ENCODE measurements around the gene CFAP20DC. TPM values are rescaled to one million over a fixed set of nuclear protein-coding genes. Genes with fewer than 3 reads are reported as not detected.

The CFAP20DC gene
- total and polyA plus RNA-seq, 10 of the 15 experiments (the other 5 are each of a cell fraction or from before 2014, with no cell fraction given): 0.53 to 11.6 (median 2.0) TPM

GRCh38 chr3:58924578-58924977 lies 125.2 kb downstream of the CFAP20DC start:
- H3K4me2 ChIP-seq (ENCODE audit: control insufficient read depth, insufficient read depth): no peak overlapping the region
- DNase-seq (ENCODE audit: low read depth, low spot score): no peak
- no peaks in the 10 kb centered on the region for H3K27me3 ChIP-seq (replicated peaks in 1 of 2; ENCODE audit: control insufficient read depth in 2 of 2, insufficient read depth in 2 of 2, low read length in 1 of 2)
- no TSS peak for BruUV-seq (replicated peaks)
- intact Hi-C loops (cut with micrococcal nuclease; ENCODE audit: unreplicated experiment): no loop called here
- FAIRE-seq: no peak
- ATAC-seq: no peak
- H3K4me1 ChIP-seq (ENCODE audit: control insufficient read depth, insufficient read depth, low read length): no peaks in the 10 kb centered on the region
- ChIA-PET CTCF (no interaction called here), RAD21 (ENCODE audit: unreplicated experiment) (no interaction called here), SMC1A (ENCODE audit: uncharacterized antibody, unreplicated experiment) (interaction anchor here (0.9 kb wide), 1 partner anchor 162 kb away, joined by 3 read pairs; no protein-coding TSS in a partner anchor), POLR2A (no interaction called here)
- no peak overlapping the region for H3K27ac ChIP-seq (ENCODE audit: control insufficient read depth, insufficient read depth)
- 7% methylated on average over 1 of the region's 1 CpG for WGBS (ENCODE audit: insufficient coverage, insufficient replicate concordance, low lambda C conversion rate, missing lambda C conversion rate)
- H3K9ac ChIP-seq (ENCODE audit: control insufficient read depth, insufficient read depth, low read length): no peak overlapping the region
- H3K36me3 ChIP-seq (ENCODE audit: control insufficient read depth in 2 of 2, insufficient read depth in 2 of 2, low read length in 1 of 2): no peaks in the 10 kb centered on the region
- TF ChIP-seq CEBPZ (IDR thresholded peaks at IDR 0.05; ENCODE audit: low read depth, low read length) (no peak), MYC (IDR thresholded peaks at IDR 0.05; ENCODE audit: insufficient read depth, insufficient read length, insufficient replicate concordance, low read length, severe bottlenecking) (no peak), RCOR1 (conservative IDR thresholded peaks at IDR 0.05; ENCODE audit: low read depth, low read length) (no peak), FOS (IDR thresholded peaks at IDR 0.05; ENCODE audit: borderline replicate concordance, extremely low read depth, insufficient read length) (no peak), NRF1 (conservative IDR thresholded peaks at IDR 0.05; ENCODE audit: low read depth, low read length) (no peak), SREBF1 (IDR thresholded peaks at IDR 0.05; ENCODE audit: low read length) (no peak), CBX3 (IDR thresholded peaks at IDR 0.05; ENCODE audit: borderline replicate concordance, low read depth) (no peak), RELB (IDR thresholded peaks at IDR 0.05; ENCODE audit: low read depth) (no peak), EED (IDR thresholded peaks at IDR 0.05; ENCODE audit: low read depth) (no peak), YY1 (IDR thresholded peaks at IDR 0.05; ENCODE audit: low read depth, low read length) (no peak), LARP7 (IDR thresholded peaks at IDR 0.05) (no peak), MAX (IDR thresholded peaks at IDR 0.05; ENCODE audit: low read depth, low read length) (no peak), CBFB (IDR thresholded peaks at IDR 0.05; ENCODE audit: low read depth) (no peak), REST (IDR thresholded peaks at IDR 0.05; ENCODE audit: low read depth, low read length) (no peak)
- H3K79me2 ChIP-seq (ENCODE audit: control insufficient read depth, insufficient read depth, low read length): no peaks in the 10 kb centered on the region
- no peak overlapping the region for H3K4me3 ChIP-seq
- in situ Hi-C loops (cut with MboI): no loop called here
- H2AFZ ChIP-seq (ENCODE audit: control insufficient read depth, low read depth, low read length): no peak overlapping the region
- H3K9me3 ChIP-seq (replicated peaks; ENCODE audit: control insufficient read depth, insufficient read depth, low read length): no peaks in the 10 kb centered on the region
- H4K20me1 ChIP-seq (ENCODE audit: control insufficient read depth, insufficient read depth): no peaks in the 10 kb centered on the region
